Left cardiac atrium (tissue), 4 donors: ENCODE measurements around the gene ETV5. TPM values are rescaled to one million over a fixed set of nuclear protein-coding genes. Genes with fewer than 3 reads are reported as not detected.
A peak's percentile ranks its signal among the peaks of the same experiment; 100 is the strongest.

Experiments
- ATAC-seq, 2 donors: fragments of 200-7000 bp; cut with Tn5 transposase; one replicate each; pipeline ENCODE4 v1.9.1; 2020; ENCODE audit warnings: mild to moderate bottlenecking in 2 of 2, moderate library complexity in 2 of 2
- DNase-seq: peaks from one replicate; pipeline ENCODE4 v3.0.0-alpha.2; 2020
- intact Hi-C, 2 donors: fragments of 100-400 bp; cut with DNase I; formaldehyde crosslinking; loops; one replicate each; pipeline versions ENCODE4 v1.14.1 to v1.15.1; 2022 to 2023
- total RNA-seq, 2 donors: library from RNA; stranded (reverse); fragmentation: NEBNext Ultra II Directional; extraction: Animal tissue kit (Norgen Biotek cat#: 25700); gene quantifications; one replicate each; pipeline ENCODE4 v1.2.1, GENCODE V29; 2021
- donor health status: DM: no; HTN: yes; CAD: no.
- donor health status: DM: no; HTN: yes; CAD: no; lungs with severe emphysema.
- donor health status: DM: yes; HTN: yes; CAD: no.
- donor health status: Dilated cardiomyopathy.

ETV5 gene
- total RNA-seq, 2 donors from 2014 or later, result 12.5 to 24.0 TPM

DNA sequence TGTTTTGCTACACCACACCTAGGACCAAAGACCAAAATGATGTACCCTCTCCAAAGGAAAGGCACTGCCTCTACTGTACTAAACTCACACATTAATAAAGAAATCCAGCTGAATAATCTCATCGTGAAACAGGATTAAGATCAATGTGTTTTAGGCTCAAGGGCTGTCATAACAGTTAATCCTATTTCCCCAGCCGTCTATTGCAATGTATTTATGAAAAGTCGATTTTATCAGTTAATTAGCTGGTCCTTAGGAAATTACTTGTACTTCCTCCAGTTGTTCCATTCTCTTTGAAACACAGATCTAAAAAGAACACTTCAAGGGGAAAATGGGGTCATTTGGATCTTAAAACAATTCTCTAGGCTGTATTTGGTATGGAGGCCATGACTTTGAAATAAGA, 8.5 kb downstream of the ETV5 start:
- intact Hi-C loops, result loop anchor here in 1 of 2 donors (10.0 kb wide), 1 partner anchor 144 kb away; no protein-coding TSS in a partner anchor
- no peak for DNase-seq
- no peak for ATAC-seq

DNA sequence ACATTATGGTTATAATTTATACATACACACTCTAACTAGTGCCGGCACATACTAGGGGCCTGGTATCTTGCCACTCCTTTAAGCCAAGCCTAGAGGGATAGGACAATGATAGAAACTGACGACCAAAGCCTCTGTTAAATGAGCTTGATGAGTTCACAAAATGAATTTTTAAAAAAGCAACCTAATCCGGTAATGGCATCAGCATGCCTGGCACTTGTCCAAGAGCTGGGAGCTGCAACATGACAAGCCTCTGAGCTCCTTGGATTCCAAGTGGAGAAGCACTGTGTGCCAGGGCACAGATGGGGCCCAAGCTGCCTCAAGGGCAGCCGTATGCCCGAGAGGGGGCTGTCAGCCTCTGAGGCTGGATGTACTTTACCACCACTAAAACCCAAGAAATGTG, 9.7 kb downstream of the ETV5 start:
- DNase-seq (peak; percentile 66), ATAC-seq (peak; percentile 41 to 42)
- intact Hi-C loops, result no loop called here

DNA sequence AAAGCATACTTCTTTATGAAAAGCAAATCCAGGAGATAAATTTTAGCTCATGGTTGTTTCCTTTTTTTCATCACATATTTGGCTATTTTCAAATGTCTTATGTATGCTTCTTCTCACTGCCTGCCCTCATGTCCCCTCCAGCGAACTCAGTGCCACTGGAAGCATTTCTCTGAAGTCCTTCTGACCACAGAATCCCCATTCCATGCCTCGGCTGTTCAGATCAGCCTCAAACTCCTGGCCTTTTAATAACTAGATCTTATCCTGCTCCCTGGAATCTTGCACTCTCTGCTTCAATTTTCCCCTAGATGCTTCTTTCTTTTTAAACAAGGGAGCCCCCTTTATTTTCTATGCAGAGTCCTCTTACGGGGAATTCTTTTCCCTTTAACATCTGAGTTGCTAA, 10.1 kb downstream of the ETV5 start:
- DNase-seq (no peak), ATAC-seq (no peak)
- intact Hi-C loops, result no loop called here

DNA sequence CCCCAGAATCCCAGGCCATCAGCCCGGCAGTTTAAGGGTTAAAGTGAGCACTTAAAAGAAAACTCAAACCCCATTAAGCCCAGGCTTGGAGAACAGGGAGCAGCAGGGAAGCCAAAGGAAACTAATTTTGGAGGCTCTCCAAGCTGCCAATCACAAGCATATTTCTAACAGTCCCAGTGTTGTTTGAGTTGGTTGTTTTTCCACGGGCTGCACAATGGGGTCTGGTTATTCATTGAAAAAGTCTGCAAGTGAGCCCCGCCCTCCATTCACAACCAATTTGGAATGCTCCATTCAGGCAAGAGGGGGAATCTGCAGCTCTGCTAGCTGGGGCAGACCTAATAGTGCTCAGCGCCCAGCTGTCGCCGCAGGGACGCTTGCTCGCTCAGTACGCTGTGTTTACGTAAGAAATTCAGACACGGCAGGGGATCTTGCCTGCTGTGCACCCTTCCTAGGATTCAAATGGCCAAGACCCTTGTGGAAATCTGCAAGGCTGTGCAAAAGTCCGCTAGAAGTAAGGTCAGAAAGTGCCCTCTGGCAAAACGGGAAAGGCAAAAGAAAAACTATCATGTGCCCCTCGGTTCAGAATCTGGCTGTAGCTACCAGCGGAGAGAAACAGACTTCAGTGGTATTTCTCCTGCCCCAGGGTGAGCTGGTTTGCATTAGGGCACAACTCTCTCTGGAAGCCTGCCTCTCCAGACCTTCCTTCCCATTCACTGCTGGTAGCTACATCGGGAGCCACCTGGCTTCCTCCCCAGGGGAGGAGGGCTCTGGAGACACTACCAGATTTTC, 11.0 kb downstream of the ETV5 start:
- intact Hi-C loops, result no loop called here
- ATAC-seq, result peak; percentile 90
- peak; percentile 76 for DNase-seq

DNA sequence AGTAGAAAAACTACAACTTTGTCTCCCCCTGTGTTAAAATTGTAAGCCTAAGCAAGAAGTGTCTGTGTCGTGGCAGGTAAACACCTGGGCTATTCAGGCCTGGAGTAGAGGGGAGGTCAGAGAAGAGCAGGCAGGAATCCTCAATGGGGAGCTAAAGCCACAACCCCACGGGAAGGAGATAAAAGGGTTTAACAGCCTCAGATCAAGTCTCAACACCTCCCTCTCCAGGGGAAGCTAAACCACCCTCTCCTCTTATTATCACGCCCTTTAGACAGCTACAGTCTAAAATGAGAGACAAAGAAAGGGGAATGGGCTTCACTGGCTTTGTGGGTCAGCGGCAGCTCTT, 11.6 kb downstream of the ETV5 start:
- ATAC-seq (no peak), DNase-seq (no peak)
- intact Hi-C loops, result no loop called here

DNA sequence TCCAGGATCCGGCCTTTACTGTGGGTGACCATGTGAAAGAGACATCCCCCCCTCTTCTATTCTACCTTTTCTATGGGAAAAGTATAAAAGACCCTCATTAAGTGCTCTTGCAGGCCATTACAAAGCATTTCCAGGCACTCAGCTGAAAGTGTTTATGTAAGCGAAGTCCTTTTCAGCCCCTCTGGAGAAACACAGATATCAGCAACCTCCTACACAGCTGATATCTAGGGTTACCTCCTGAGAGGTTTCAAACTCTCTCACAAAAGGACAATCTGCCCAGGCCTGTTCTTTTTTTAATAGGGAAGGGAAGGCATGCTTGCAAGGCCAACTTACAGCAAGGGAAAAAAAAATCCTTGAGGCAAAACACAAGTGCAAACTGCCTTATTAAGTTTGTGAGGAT, 12.6 kb downstream of the ETV5 start:
- no peak for DNase-seq
- no peak for ATAC-seq
- intact Hi-C loops, result no loop called here

DNA sequence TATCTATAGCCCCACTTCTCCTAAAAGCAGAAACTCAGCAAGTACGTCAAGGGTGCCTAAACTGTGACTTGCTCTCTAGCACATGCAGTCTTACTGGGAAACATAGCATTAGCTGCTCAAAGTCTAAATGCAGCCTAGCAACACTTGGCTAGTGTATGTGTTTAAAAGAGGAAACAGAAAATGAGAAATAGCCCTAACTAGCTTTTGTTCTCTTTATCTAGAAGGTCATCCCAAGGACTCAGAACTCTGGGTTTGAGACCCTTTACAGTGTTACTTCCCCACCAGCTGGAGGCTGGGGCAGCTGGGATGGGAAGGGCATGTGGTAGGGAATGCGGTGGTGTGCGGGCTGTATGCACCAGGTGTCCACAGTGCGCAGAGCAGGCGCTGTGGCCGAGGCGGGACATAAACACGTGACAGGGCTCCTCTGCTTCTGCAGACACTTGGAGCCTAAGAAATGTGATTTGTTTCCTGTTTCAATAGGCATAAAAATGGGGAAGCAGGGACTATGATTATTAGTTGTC, 13.3 kb downstream of the ETV5 start:
- DNase-seq, result no peak
- ATAC-seq, result peak in 1 of 2 donors; percentile 55
- intact Hi-C loops, result no loop called here

DNA sequence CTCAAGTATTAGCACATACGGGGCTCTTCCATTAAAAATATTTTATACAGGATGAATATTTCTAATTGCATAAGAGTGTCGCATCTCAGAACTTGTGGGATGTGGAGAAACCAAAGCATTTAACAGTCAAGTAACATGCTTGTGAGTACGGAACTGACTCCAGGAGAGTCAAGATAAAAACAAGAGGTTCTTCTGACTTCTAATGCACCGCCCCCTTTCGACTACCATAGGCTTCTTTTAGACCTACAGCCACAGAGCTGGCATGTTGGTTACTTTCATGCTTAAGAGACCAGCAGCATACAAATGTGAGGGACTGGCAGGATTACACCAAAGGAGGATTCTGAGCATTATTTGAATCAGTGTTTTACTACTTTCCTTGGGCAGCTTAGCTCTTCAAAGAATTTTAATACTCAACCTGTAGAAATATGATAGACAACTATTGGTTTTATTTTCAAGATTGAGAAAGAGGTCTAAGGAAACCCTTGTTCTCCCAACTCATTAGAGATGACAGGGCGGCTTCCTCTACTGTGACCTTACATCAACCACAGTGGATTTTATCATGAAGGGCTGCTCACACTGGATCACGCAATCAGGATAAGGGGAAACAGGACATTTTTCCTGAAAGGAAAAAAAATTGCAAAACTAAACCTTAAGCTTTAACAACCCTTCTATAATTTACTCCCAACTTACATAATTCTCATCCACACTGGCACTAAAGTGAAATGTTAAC, 14.0 kb downstream of the ETV5 start:
- ATAC-seq, result no peak
- intact Hi-C loops, result no loop called here
- DNase-seq, result no peak

DNA sequence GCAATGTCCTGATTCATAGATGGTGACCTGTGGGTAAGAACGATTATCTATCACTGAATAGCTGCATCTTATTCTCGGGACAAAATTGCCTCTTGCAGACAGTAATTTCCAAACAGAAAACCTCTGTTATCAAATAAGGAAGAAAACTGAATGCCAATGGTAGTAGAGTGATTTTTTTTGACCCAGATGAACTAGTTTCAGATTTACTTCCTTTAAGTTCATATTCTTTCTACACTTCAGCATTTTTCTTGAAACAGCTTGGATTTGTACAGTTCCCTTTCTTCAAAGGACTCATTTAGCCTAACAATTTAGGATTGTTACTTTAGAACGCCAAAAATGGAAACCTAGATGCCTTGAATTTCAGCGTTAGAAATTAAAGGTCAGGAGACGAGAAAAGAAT, 14.6 kb downstream of the ETV5 start:
- intact Hi-C loops, result no loop called here
- ATAC-seq (no peak), DNase-seq (no peak)

DNA sequence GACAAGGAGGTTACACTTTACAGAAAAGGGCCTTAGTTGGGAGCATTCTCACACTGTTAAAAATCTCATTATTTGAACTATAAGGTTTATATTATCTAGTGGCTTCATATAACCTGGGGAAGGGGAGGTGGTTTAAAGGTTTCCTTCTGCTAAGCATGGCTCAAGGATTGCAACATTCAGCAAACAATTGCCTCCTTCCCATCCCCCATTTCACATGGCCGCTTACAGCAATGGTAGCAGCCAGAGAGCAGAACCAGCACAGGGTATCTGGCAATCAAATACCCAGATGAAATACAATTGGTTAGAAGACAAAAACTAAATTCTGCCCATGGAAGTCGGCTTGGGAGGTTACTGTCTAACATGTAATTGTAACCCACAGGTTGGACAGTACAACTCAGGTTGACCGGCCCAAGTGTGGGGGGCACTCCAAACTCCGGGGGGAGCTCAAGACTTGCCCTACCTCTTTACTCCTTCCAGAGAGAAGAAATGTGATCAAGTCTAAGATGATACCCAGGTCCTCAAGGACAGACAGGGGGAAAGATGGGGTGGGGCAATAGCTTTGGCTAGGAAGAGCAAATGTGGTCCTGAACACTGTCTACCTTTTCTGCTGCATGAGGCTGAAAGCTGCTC, 15.5 kb downstream of the ETV5 start:
- intact Hi-C loops, result no loop called here
- no peak for ATAC-seq
- no peak for DNase-seq

DNA sequence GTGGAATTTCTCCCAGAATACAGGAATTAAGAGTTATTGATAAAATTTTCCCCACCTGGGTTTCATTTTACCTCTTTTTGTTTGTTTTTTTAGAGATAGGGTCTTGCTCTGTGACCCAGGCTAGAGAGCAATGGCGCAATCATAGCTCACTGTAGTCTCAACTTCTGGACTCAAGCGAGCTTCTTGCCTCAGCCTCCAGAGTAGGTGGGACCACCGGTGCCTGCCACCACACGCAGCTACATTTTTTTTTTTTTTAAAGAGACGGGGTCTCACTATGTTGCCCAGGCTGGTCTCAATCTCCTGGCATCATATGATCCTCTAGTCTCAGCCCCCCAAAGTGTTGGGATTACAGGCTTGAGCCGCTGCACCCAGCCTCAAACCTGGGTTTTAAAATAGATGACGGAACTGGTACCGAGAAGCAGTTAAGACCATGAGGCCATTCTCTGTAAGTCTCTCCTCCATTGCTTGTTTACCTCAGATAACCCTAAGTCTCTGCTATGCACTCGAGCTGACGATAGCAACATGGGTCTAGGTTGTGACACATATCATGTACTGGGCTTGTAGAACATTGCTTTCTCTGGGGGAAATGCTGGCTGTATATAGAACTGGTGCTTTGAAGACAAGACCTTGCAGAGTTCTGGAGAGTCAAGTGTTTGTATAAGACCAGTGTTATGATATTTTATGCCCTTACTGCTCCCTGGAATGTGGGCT, 16.4 kb downstream of the ETV5 start:
- ATAC-seq (no peak), DNase-seq (no peak)
- intact Hi-C loops, result no loop called here

DNA sequence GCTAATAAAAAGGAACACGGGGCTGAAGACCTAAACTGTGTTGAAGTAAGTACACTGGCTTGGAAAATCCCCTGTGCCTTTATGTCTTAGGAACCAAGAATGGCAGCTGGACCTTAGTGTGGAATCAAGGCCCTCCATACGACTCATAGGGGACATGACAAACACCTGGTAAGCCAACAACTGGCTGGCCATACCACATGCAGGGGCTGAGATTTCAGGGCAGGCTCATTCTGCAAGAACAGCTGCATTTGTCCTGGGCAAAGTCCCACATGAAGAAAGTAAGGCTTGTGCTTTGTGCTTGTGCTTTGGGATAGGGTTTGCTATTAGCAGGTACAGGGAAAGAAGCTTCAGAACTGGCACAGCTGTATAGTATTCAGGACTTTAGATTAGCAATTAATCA, 18.0 kb downstream of the ETV5 start:
- no peak for DNase-seq
- intact Hi-C loops, result no loop called here
- ATAC-seq, result no peak

DNA sequence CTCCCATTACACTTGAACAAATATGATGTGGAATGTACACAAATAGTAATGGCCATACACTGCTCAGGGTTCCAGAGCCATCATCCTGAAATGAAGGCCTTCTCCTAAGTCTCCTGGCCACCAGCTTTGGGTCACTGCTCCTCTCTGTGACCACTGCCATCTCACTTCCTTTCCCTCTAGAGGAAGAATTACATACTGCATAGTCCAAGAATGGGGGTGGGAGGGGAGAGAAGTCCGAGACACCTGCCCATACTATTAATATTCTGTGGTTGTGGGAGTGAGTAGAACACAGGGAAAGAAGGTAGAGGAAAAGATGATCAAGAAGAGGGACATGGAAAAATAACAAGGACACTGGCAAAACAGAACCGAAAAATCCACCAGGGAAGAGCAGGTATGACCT, 20.6 kb downstream of the ETV5 start:
- ATAC-seq, result no peak

DNA sequence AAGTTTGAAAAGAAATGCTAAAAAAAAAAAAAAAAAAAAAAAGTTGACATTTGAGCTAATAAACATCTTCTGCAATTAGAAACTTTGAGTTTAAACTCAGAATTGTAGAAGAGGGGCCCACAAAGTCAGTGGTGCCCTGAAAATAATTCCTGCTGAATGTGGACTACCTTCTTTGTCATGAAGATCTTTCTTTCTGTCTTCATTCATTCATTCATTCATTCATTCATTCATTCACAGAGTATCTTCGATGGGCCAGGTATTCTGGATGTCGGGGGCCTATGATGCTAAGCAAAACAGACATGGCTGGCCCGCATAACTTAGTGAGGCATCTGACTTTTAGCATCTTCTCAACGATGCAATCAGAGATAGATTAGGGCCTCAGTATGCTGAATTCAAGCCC, 24.6 kb downstream of the ETV5 start:
- DNase-seq, result no peak
- intact Hi-C loops, result no loop called here
- ATAC-seq, result no peak

More for the DNA sequence above, 20.6 kb downstream of the ETV5 start:
- no peak for DNase-seq
- intact Hi-C loops, result no loop called here

DNA sequence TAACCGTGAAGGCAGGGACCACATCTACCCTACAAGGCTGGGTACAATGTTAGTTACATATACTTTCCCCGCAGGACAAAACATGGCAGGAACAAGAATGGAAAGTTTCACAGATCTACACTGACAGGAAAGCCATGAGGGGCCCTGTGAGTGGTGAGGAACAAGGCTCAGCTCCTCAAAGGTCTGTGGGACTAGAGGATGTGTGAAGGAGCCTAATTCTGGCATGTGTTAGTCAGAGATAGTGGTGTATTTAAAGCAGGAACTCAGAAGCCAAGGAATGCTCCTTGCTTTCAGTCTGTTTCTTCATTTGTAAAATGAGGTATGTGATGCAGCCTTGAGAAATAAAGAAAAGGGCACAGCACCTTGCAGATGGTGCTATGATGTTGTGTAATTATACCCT, 25.1 kb downstream of the ETV5 start:
- DNase-seq, result no peak
- peak in 1 of 2 donors; percentile 58 for ATAC-seq
- intact Hi-C loops, result no loop called here

DNA sequence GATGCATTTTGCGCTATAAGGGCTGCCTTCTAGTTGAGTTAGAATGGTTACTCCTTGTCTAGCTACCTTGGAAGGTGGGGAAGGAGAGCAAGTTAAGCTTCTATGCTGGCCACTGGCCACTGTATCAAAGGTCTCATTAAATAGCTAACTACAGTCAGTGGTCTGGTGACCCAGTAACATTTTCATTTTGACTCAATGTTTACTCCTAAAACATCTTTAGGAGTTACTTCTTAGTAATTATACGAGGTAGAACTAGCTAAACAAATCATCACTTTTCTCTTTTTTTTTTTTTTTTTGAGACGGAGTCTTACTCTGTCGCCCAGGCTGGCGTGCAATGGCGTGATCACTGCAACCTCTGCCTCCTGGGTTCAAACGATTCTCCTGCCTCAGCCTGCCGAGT, 26.7 kb downstream of the ETV5 start:
- intact Hi-C loops, result no loop called here

DNA sequence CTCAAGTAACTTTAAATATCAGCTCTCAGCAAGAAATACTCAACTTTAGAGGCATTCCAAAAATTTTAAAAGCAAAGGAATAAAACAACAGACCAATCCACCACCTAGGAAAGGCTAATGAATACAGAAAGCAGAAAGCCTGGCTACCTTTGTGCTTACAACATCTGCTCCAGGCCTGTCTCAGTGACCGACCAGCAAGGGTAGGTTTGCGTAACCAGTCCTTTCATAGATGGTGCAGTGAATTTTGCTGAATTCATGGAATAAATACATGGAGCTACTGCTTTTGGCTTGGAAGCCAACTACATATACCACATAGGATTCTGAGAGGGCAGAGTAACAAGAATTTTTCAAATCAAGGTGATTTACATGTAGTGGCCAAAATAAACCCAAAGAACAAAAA, 27.2 kb downstream of the ETV5 start:
- intact Hi-C loops, result no loop called here
- no peak for ATAC-seq
- DNase-seq, result no peak

More for the DNA sequence above, 26.7 kb downstream of the ETV5 start:
- DNase-seq (no peak), ATAC-seq (no peak)

DNA sequence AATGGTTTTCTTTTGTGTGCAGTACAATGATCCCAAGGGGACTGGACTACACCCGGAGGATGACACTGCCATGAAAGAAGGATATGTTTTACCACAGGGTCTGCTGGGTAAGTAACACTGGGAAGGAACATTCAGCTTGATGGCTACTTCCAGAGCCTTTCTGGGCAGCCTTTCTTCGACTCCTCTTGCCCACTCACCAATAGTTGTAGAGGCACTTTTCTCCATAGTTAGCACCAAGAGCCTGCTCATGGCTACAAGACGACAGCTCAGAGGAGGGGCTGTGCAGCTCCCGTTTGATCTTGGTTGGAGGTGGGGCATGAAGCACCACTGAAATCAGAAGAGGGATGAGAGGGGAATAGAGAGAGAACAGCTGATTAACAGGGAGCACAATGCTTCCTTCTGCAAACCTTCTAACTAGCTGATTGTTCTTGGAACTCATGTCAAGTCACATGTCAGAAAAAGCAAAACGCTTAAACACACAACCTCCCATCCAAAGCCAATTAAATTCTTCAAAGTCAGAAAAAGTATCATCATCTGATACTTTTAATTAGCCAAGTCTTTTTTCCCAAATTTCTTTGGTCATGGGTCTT, 27.9 kb downstream of the ETV5 start:
- ATAC-seq, result no peak
- intact Hi-C loops, result no loop called here
- DNase-seq, result no peak

DNA sequence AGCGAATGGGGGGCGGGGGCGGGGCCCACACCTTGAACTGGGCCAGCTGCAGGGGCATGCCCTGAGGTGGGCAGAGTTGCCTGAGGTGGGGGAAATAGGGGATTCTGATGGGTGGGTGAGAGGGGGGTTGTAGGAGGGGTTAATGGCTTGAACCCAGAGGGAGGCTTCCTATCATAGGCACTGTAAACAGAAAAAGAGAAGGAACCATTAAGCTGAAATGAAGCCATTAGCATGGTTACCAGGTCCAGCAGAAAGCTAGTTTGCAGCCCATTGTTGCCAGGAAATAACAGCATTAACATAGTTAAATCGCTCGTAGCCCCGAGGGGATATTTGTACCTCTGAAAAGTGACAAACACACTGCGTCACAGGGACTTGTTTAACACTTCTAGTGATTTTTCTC, 29.0 kb downstream of the ETV5 start:
- DNase-seq (no peak), ATAC-seq (no peak)
- intact Hi-C loops, result no loop called here
